Activated naive CD8-positive, alpha-beta T cell treated with anti-CD3 and anti-CD28 coated beads, Interleukin-2, amount 10 ng/mL, durations not matched to agents 7 days and 5 days (primary cell): ENCODE measurements around the gene LAMA2. TPM values are rescaled to one million over a fixed set of nuclear protein-coding genes. Genes with fewer than 3 reads are reported as not detected.

ENCODE experiments used
- ATAC-seq: fragments of 150-1000 bp; cut with Tn5 transposase; one replicate; pipeline ENCODE4 v1.10.0; 2021; ENCODE audit warnings: low read depth, moderate library complexity
- POLR2A ChIA-PET: fragments of 350-600 bp; sonication (Branson Sonifier 250); formaldehyde crosslinking; loops from one replicate; lab custom pipeline; 2021; ENCODE audit warnings: antibody characterized with exemption; lab: Charles Lee
- DNase-seq: peaks from one replicate; pipeline ENCODE4 v3.0.0; 2021
- H3K27ac Mint-ChIP-seq: one replicate; pipeline ENCODE4 v1.8.0; 2022; ENCODE audit warnings: mild to moderate bottlenecking, mixed read lengths
- H3K27me3 Mint-ChIP-seq: one replicate; pipeline ENCODE4 v1.8.0; 2022; ENCODE audit warnings: mild to moderate bottlenecking, moderate library complexity, mixed read lengths
- H3K36me3 Mint-ChIP-seq: one replicate; pipeline ENCODE4 v1.8.0; 2021; ENCODE audit warnings: mild to moderate bottlenecking, mixed read lengths
- H3K4me1 Mint-ChIP-seq: one replicate; pipeline ENCODE4 v1.8.0; 2021; ENCODE audit warnings: mixed read lengths
- H3K4me3 Mint-ChIP-seq: one replicate; pipeline ENCODE4 v1.8.0; 2022; ENCODE audit warnings: mild to moderate bottlenecking, moderate library complexity, mixed read lengths
- H3K9me3 Mint-ChIP-seq: one replicate; pipeline ENCODE4 v1.8.0; 2021; ENCODE audit warnings: mixed read lengths
- total RNA-seq, 2 experiments: library from RNA; stranded (reverse); gene quantifications; one replicate each; pipeline ENCODE4 v1.2.3, GENCODE V29; 2021

The LAMA2 gene
- total RNA-seq, 2 experiments from 2014 or later = not detected

GRCh38 chr6:129476810-129477209, 593.9 kb downstream of the LAMA2 start:
- H3K36me3 Mint-ChIP-seq = peaks cover 2% of the 10 kb centered on the region
- no peak overlapping the region for H3K4me3 Mint-ChIP-seq
- DNase-seq (no peak), ATAC-seq (no peak)
- peaks cover 2% of the 10 kb centered on the region for H3K9me3 Mint-ChIP-seq
- no peaks in the 10 kb centered on the region for H3K27me3 Mint-ChIP-seq
- H3K4me1 Mint-ChIP-seq = peaks cover 5% of the 10 kb centered on the region
- POLR2A ChIA-PET = no interaction called here
- no peak overlapping the region for H3K27ac Mint-ChIP-seq

- ATAC-seq (no peak), DNase-seq (no peak)
- no peaks in the 10 kb centered on the region for H3K4me1 Mint-ChIP-seq
- H3K27ac Mint-ChIP-seq = no peak overlapping the region
- POLR2A ChIA-PET = no interaction called here
- H3K4me3 Mint-ChIP-seq = no peak overlapping the region
- peaks cover 2% of the 10 kb centered on the region for H3K36me3 Mint-ChIP-seq
- H3K27me3 Mint-ChIP-seq = no peaks in the 10 kb centered on the region
- peaks cover 2% of the 10 kb centered on the region for H3K9me3 Mint-ChIP-seq
Measured at GRCh38 chr6:129478379-129478778, 595.4 kb downstream of the LAMA2 start.

GRCh38 chr6:129481706-129482105, 598.8 kb downstream of the LAMA2 start:
- Mint-ChIP-seq H3K27ac (no peak overlapping the region), H3K4me1 (peaks cover 2% of the 10 kb centered on the region)

GRCh38 chr6:129485746-129486145, 602.8 kb downstream of the LAMA2 start:
- Mint-ChIP-seq H3K4me3 (no peak overlapping the region), H3K27ac (no peak overlapping the region), H3K4me1 (peaks cover 15% of the 10 kb centered on the region), H3K36me3 (peaks cover 2% of the 10 kb centered on the region), H3K9me3 (peaks cover 1% of the 10 kb centered on the region), H3K27me3 (no peaks in the 10 kb centered on the region)
- ATAC-seq (no peak), DNase-seq (no peak)
- POLR2A ChIA-PET = no interaction called here

More at GRCh38 chr6:129481706-129482105, 598.8 kb downstream of the LAMA2 start:
- Mint-ChIP-seq H3K9me3 (peaks cover 2% of the 10 kb centered on the region), H3K36me3 (peaks cover 2% of the 10 kb centered on the region), H3K4me3 (no peak overlapping the region), H3K27me3 (no peaks in the 10 kb centered on the region)
- no peak for DNase-seq
- ATAC-seq = no peak
- POLR2A ChIA-PET = no interaction called here

GRCh38 chr6:129486327-129486726, 603.4 kb downstream of the LAMA2 start:
- ATAC-seq = no peak
- H3K27me3 Mint-ChIP-seq = no peaks in the 10 kb centered on the region
- H3K27ac Mint-ChIP-seq = no peak overlapping the region
- peaks cover 1% of the 10 kb centered on the region for H3K9me3 Mint-ChIP-seq
- peaks cover 21% of the 10 kb centered on the region for H3K4me1 Mint-ChIP-seq
- DNase-seq = no peak
- POLR2A ChIA-PET = no interaction called here
- H3K36me3 Mint-ChIP-seq = peaks cover 2% of the 10 kb centered on the region
- H3K4me3 Mint-ChIP-seq = no peak overlapping the region

- Mint-ChIP-seq H3K27me3 (no peaks in the 10 kb centered on the region), H3K36me3 (peaks cover 2% of the 10 kb centered on the region), H3K9me3 (peaks cover 1% of the 10 kb centered on the region), H3K27ac (no peak overlapping the region), H3K4me1 (peaks cover 24% of the 10 kb centered on the region), H3K4me3 (no peak overlapping the region)
- no peak for ATAC-seq
- POLR2A ChIA-PET = no interaction called here
- no peak for DNase-seq
Measured at GRCh38 chr6:129488313-129488712, 605.4 kb downstream of the LAMA2 start.

GRCh38 chr6:129489215-129489765, 606.4 kb downstream of the LAMA2 start:
- POLR2A ChIA-PET = interaction anchor here (1.6 kb wide), 1 partner anchor 278 kb away, joined by 3 read pairs; no protein-coding TSS in a partner anchor
- peaks cover 24% of the 10 kb centered on the region for H3K4me1 Mint-ChIP-seq
- no peaks in the 10 kb centered on the region for H3K27me3 Mint-ChIP-seq
- peak overlapping the region; percentile 37 for H3K4me3 Mint-ChIP-seq
- DNase-seq = no peak
- peak overlapping the region; percentile 42 for H3K27ac Mint-ChIP-seq
- no peak for ATAC-seq
- peaks cover 1% of the 10 kb centered on the region for H3K9me3 Mint-ChIP-seq
- peaks cover 2% of the 10 kb centered on the region for H3K36me3 Mint-ChIP-seq

- Mint-ChIP-seq H3K4me1 (peaks cover 24% of the 10 kb centered on the region), H3K36me3 (peaks cover 2% of the 10 kb centered on the region), H3K9me3 (peaks cover 1% of the 10 kb centered on the region), H3K4me3 (peak overlapping the region; percentile 68), H3K27me3 (no peaks in the 10 kb centered on the region), H3K27ac (peak overlapping the region; percentile 92)
- ATAC-seq (peak; percentile 89), DNase-seq (no peak)
- POLR2A ChIA-PET = interaction anchor here (0.5 to 1.6 kb wide), 4 partner anchors 10 to 276 kb away, joined by 3 to 5 read pairs (median 4); no protein-coding TSS in a partner anchor
Measured at GRCh38 chr6:129490521-129491255, 607.8 kb downstream of the LAMA2 start.

GRCh38 chr6:129491436-129491835, 608.5 kb downstream of the LAMA2 start:
- POLR2A ChIA-PET = interaction anchor here (1.0 kb wide), 1 partner anchor 10 kb away, joined by 4 read pairs; no protein-coding TSS in a partner anchor
- Mint-ChIP-seq H3K36me3 (peaks cover 2% of the 10 kb centered on the region), H3K9me3 (peaks cover 1% of the 10 kb centered on the region), H3K27me3 (no peaks in the 10 kb centered on the region), H3K27ac (peak overlapping the region; percentile 92), H3K4me3 (peak overlapping the region; percentile 68), H3K4me1 (peaks cover 22% of the 10 kb centered on the region)
- DNase-seq (no peak), ATAC-seq (no peak)

- Mint-ChIP-seq H3K27ac (no peak overlapping the region), H3K4me3 (no peak overlapping the region)
Measured at GRCh38 chr6:129492260-129492659, 609.3 kb downstream of the LAMA2 start.

GRCh38 chr6:129493354-129493902, 610.5 kb downstream of the LAMA2 start:
- POLR2A ChIA-PET = no interaction called here
- Mint-ChIP-seq H3K27me3 (no peaks in the 10 kb centered on the region), H3K4me3 (no peak overlapping the region), H3K27ac (no peak overlapping the region), H3K9me3 (peaks cover 1% of the 10 kb centered on the region), H3K36me3 (peaks cover 2% of the 10 kb centered on the region), H3K4me1 (peaks cover 22% of the 10 kb centered on the region)
- DNase-seq = no peak
- no peak for ATAC-seq

More at GRCh38 chr6:129492260-129492659, 609.3 kb downstream of the LAMA2 start:
- ATAC-seq = no peak
- POLR2A ChIA-PET = no interaction called here
- H3K9me3 Mint-ChIP-seq = peaks cover 1% of the 10 kb centered on the region
- no peaks in the 10 kb centered on the region for H3K27me3 Mint-ChIP-seq
- peaks cover 2% of the 10 kb centered on the region for H3K36me3 Mint-ChIP-seq
- H3K4me1 Mint-ChIP-seq = peaks cover 22% of the 10 kb centered on the region
- DNase-seq = no peak

GRCh38 chr6:129494099-129494498, 611.2 kb downstream of the LAMA2 start:
- DNase-seq (no peak), ATAC-seq (no peak)
- H3K9me3 Mint-ChIP-seq = peaks cover 1% of the 10 kb centered on the region
- peaks cover 25% of the 10 kb centered on the region for H3K4me1 Mint-ChIP-seq
- no peaks in the 10 kb centered on the region for H3K27me3 Mint-ChIP-seq
- no peak overlapping the region for H3K27ac Mint-ChIP-seq
- POLR2A ChIA-PET = no interaction called here
- no peak overlapping the region for H3K4me3 Mint-ChIP-seq
- H3K36me3 Mint-ChIP-seq = peaks cover 2% of the 10 kb centered on the region

GRCh38 chr6:129494586-129494985, 611.6 kb downstream of the LAMA2 start:
- DNase-seq = no peak

More at GRCh38 chr6:129494586-129494985, 611.6 kb downstream of the LAMA2 start:
- POLR2A ChIA-PET = no interaction called here
- Mint-ChIP-seq H3K27me3 (no peaks in the 10 kb centered on the region), H3K4me3 (no peak overlapping the region), H3K27ac (no peak overlapping the region), H3K4me1 (peaks cover 25% of the 10 kb centered on the region), H3K9me3 (no peaks in the 10 kb centered on the region), H3K36me3 (no peaks in the 10 kb centered on the region)
- no peak for ATAC-seq
